MM.1S (cell line): Measurements from ENCODE around the gene MALRD1.
A peak's percentile ranks its signal among the peaks of the same experiment; 100 is the strongest.

Experiments
- DNase-seq: peaks from one replicate; pipeline ENCODE4 v3.0.0-alpha.2; 2015
- H2AFZ ChIP-seq: fragments of 300-600 bp; sonication (generic); 2 replicates; pipeline ENCODE4 v1.6.0; 2016; ENCODE audit warnings: antibody characterized with exemption, low read length
- H3F3A ChIP-seq: fragments of 300-600 bp; sonication (generic); 2 replicates; pipeline ENCODE4 v1.6.1; 2016; ENCODE audit warnings: mild to moderate bottlenecking, antibody characterized with exemption, low read length, moderate library complexity, mixed read lengths; ENCODE audit not compliant: insufficient read depth
- H3K27ac ChIP-seq: fragments of 300-600 bp; sonication (generic); 2 replicates; pipeline ENCODE4 v1.5.1; 2016; ENCODE audit warnings: mild to moderate bottlenecking, low read length
- H3K27me3 ChIP-seq: fragments of 300-600 bp; sonication (generic); replicated peaks from 2 replicates; pipeline ENCODE4 v1.6.0; 2016; ENCODE audit warnings: low read length; ENCODE audit not compliant: insufficient read depth
- H3K36me3 ChIP-seq: fragments of 300-600 bp; sonication (generic); replicated peaks from 2 replicates; pipeline ENCODE4 v1.6.1; 2016; ENCODE audit warnings: mild to moderate bottlenecking, low read length, mixed read lengths; ENCODE audit not compliant: insufficient read depth
- H3K4me1 ChIP-seq: fragments of 300-600 bp; sonication (generic); 2 replicates; pipeline ENCODE4 v1.6.1; 2016; ENCODE audit warnings: low read length, mixed read lengths
- H3K4me2 ChIP-seq: fragments of 300-600 bp; sonication (generic); 2 replicates; pipeline ENCODE4 v1.6.0; 2016; ENCODE audit warnings: low read depth, low read length
- H3K4me3 ChIP-seq: fragments of 300-600 bp; sonication (generic); 2 replicates; pipeline ENCODE4 v1.5.1; 2016; ENCODE audit warnings: low read length, mixed read lengths
- H3K79me2 ChIP-seq: fragments of 300-600 bp; sonication (generic); 2 replicates; pipeline ENCODE4 v1.6.1; 2016; ENCODE audit warnings: mixed run types, low read length, mixed read lengths
- H3K9ac ChIP-seq: fragments of 300-600 bp; sonication (generic); 2 replicates; pipeline ENCODE4 v1.6.1; 2016; ENCODE audit warnings: low read length, mixed read lengths
- H3K9me2 ChIP-seq: fragments of 300-600 bp; sonication (generic); replicated peaks from 2 replicates; pipeline ENCODE4 v1.6.1; 2016; ENCODE audit warnings: mild to moderate bottlenecking, low read length, mixed read lengths; ENCODE audit not compliant: insufficient read depth
- H3K9me3 ChIP-seq: fragments of 300-600 bp; sonication (generic); replicated peaks from 2 replicates; pipeline ENCODE4 v1.6.1; 2016; ENCODE audit warnings: mild to moderate bottlenecking, low read length, mixed read lengths; ENCODE audit not compliant: insufficient read depth
- H4K20me1 ChIP-seq: fragments of 300-600 bp; sonication (generic); 2 replicates; pipeline ENCODE4 v1.6.1; 2016; ENCODE audit warnings: mild to moderate bottlenecking, low read length, moderate library complexity, mixed read lengths; ENCODE audit not compliant: insufficient read depth
- CTCF ChIP-seq: fragments of 300-600 bp; sonication (generic); IDR thresholded peaks from 2 replicates; pipeline ENCODE4 v1.5.1; 2016; ENCODE audit warnings: antibody characterized with exemption, low read length, mixed read lengths
- EZH2 ChIP-seq: fragments of 300-600 bp; sonication (generic); optimal IDR thresholded peaks from 2 replicates; pipeline ENCODE3; 2017; ENCODE audit warnings: low read depth, mild to moderate bottlenecking, antibody characterized with exemption, low read length, mixed read lengths
- EZH2phosphoT487 ChIP-seq: fragments of 300-600 bp; sonication (generic); IDR thresholded peaks from 2 replicates; pipeline ENCODE4 v1.6.1; 2018; ENCODE audit warnings: antibody characterized with exemption, low read length

The MALRD1 gene

GRCh38 chr10:19518109-19518508 lies 469.5 kb downstream of the MALRD1 start:
- Histone ChIP-seq H3K36me3 (no peaks in the 10 kb centered on the region), H3K4me1 (peaks cover 11% of the 10 kb centered on the region; the same call in 1 of the 2 replicates), H4K20me1 (no peaks in the 10 kb centered on the region), H3K4me2 (no peak overlapping the region), H3K9ac (no peak overlapping the region), H3K9me2 (no peaks in the 10 kb centered on the region), H3F3A (0 out of 2 replicates have a peak, but pooled peaks cover 3% of the 10 kb centered on the region), H3K79me2 (no peaks in the 10 kb centered on the region), H2AFZ (no peak overlapping the region), H3K9me3 (no peaks in the 10 kb centered on the region), H3K27ac (no peak overlapping the region), H3K4me3 (no peak overlapping the region), H3K27me3 (no peaks in the 10 kb centered on the region)
- no peak for TF ChIP-seq CTCF
- no peak for TF ChIP-seq EZH2
- TF ChIP-seq EZH2phosphoT487 = no peak
- no peak for DNase-seq

GRCh38 chr10:19518632-19519031 lies 470.0 kb downstream of the MALRD1 start:
- no peaks in the 10 kb centered on the region for H3K36me3 ChIP-seq
- H3K27me3 ChIP-seq = no peaks in the 10 kb centered on the region
- H3K9me3 ChIP-seq = no peaks in the 10 kb centered on the region
- peak overlapping the region; percentile 8; the same call in 1 of the 2 replicates for H3K27ac ChIP-seq
- H3K4me1 ChIP-seq = peaks cover 11% of the 10 kb centered on the region; the same call in 1 of the 2 replicates
- 0 out of 2 replicates have a peak, but pooled peaks cover 3% of the 10 kb centered on the region for H3F3A ChIP-seq
- DNase-seq = peak; percentile 66
- H4K20me1 ChIP-seq = no peaks in the 10 kb centered on the region
- no peak overlapping the region for H2AFZ ChIP-seq
- H3K9me2 ChIP-seq = no peaks in the 10 kb centered on the region
- no peaks in the 10 kb centered on the region for H3K79me2 ChIP-seq
- H3K4me3 ChIP-seq = no peak overlapping the region
- TF ChIP-seq CTCF = no peak
- no peak for TF ChIP-seq EZH2
- no peak for TF ChIP-seq EZH2phosphoT487
- 0 out of 2 replicates have a peak overlapping the region, but pooled peaks have one; percentile 3 for H3K4me2 ChIP-seq
- no peak overlapping the region for H3K9ac ChIP-seq

- TF ChIP-seq EZH2 = no peak
- TF ChIP-seq CTCF = no peak
- TF ChIP-seq EZH2phosphoT487 = no peak
- no peaks in the 10 kb centered on the region for H4K20me1 ChIP-seq
- H3F3A ChIP-seq = peaks cover 17% of the 10 kb centered on the region
- no peaks in the 10 kb centered on the region for H3K9me2 ChIP-seq
- H3K79me2 ChIP-seq = no peaks in the 10 kb centered on the region
- H3K27me3 ChIP-seq = no peaks in the 10 kb centered on the region
- no peak for DNase-seq
- no peak overlapping the region for H3K9ac ChIP-seq
- peaks cover 16% of the 10 kb centered on the region for H3K4me1 ChIP-seq
- H3K4me3 ChIP-seq = no peak overlapping the region
- no peaks in the 10 kb centered on the region for H3K36me3 ChIP-seq
- no peak overlapping the region for H2AFZ ChIP-seq
- no peak overlapping the region for H3K4me2 ChIP-seq
- H3K9me3 ChIP-seq = no peaks in the 10 kb centered on the region
- H3K27ac ChIP-seq = no peak overlapping the region
These were observed 482.7 kb downstream of the MALRD1 start for GRCh38 chr10:19531324-19531723.
